Kidney (tissue), 19 donors: ENCODE results near the gene FAM72B. TPM values are rescaled to one million over a fixed set of nuclear protein-coding genes. Genes with fewer than 3 reads are reported as not detected.
"Not testable (repeated sequence)": the region's sequence is repeated elsewhere in the genome, so short reads cannot be mapped to it uniquely, and the experiment has no call there.

ENCODE experiments used
- DNase-seq, 5 donors: peaks; one replicate each; pipeline ENCODE4 v3.0.0-alpha.2; 2013 to 2020
- FAIRE-seq: peaks from 2 replicates; lab custom pipeline; 2012; peaks lifted over from hg19 to GRCh38; lab: Jason Lieb, UNC
- H3K27ac ChIP-seq, 2 donors: one replicate each; pipeline ENCODE4 v1.7.0; 2013; ENCODE audit warnings: low read depth in 2 of 2, low read length in 2 of 2, inconsistent platforms in 1 of 2
- H3K27me3 ChIP-seq: one replicate; pipeline ENCODE4 v1.7.1; 2013; ENCODE audit warnings: low read length, inconsistent platforms; ENCODE audit not compliant: control insufficient read depth, insufficient read depth
- H3K36me3 ChIP-seq, 3 donors: one replicate each; pipeline versions ENCODE4 v1.7.0 to v1.7.1; 2013; ENCODE audit warnings: low read length in 3 of 3, control low read depth in 1 of 3, inconsistent platforms in 1 of 3; ENCODE audit not compliant: insufficient read depth in 3 of 3, control insufficient read depth in 2 of 3
- H3K4me1 ChIP-seq, 3 donors: one replicate each; pipeline versions ENCODE4 v1.7.0 to v1.7.1; 2013; ENCODE audit warnings: low read length in 3 of 3, inconsistent platforms in 1 of 3, low read depth in 1 of 3; ENCODE audit not compliant: control insufficient read depth in 2 of 3, insufficient read depth in 2 of 3
- H3K4me3 ChIP-seq, 3 donors: one replicate each; pipeline versions ENCODE4 v1.7.0 to v1.8.1; 2013; ENCODE audit warnings: low read length in 3 of 3, control low read depth in 1 of 3, inconsistent platforms in 1 of 3
- H3K9ac ChIP-seq, 3 donors: one replicate each; pipeline versions ENCODE4 v1.7.0 to v1.7.1; 2013; ENCODE audit warnings: low read length in 3 of 3, control low read depth in 1 of 3, inconsistent platforms in 1 of 3
- H3K9me3 ChIP-seq, 3 donors: one replicate each; pipeline versions ENCODE4 v1.7.0 to v1.7.1; 2013; ENCODE audit warnings: low read length in 3 of 3, control low read depth in 1 of 3, inconsistent platforms in 1 of 3; ENCODE audit not compliant: control insufficient read depth in 2 of 3, insufficient read depth in 1 of 3
- intact Hi-C: fragments of 100-400 bp; cut with DNase I; formaldehyde crosslinking; loops from one replicate; pipeline ENCODE4 v1.11.1; 2022
- long read RNA-seq, 10 donors: library from polyadenylated mRNA in 1 of 10; unstranded in 1 of 10; transcript quantifications; one replicate each; pipeline ENCODE4 v2.0.0 and lab custom pipeline, GENCODE V29; 2021 to 2026
- polyA plus RNA-seq: library from polyadenylated mRNA; stranded (reverse); fragments of 350-450 nt; fragmentation: Illumina TruSeq; extraction: RNeasy Lipid Tissue Mini Kit (QIAGEN cat#74804); gene quantifications from one replicate; pipeline ENCODE4 v1.2.3, GENCODE V29; 2014; ENCODE audit warnings: low read depth, low replicate concordance; ENCODE audit not compliant: insufficient read depth
- total RNA-seq: library from RNA; stranded (reverse); fragmentation: NEBNext Ultra II Directional; extraction: Animal tissue kit (Norgen Biotek cat#: 25700); gene quantifications from one replicate; pipeline ENCODE4 v1.2.1, GENCODE V29; 2021
- donor health status: control.
- donor health status: control.
- donor health status: DM: yes; HTN: yes; CAD: no.
- donor health status: Normal renal cell carcinoma (clear cell type).

Gene FAM72B
- total RNA-seq (0.54 TPM), polyA plus RNA-seq (0.56 TPM)
- long read RNA-seq, donor 1, partial matches to known transcripts = 0 of 3 reads
- long read RNA-seq, donor 1, other reads (novel, unspliced or antisense) = 0 of 3 reads
- long read RNA-seq, donor 2, partial matches to known transcripts = 0 of 1 reads
- long read RNA-seq, donor 2, other reads (novel, unspliced or antisense) = 0 of 1 reads
- long read RNA-seq, donor 3, partial matches to known transcripts = 0 of 2 reads
- long read RNA-seq, donor 3, other reads (novel, unspliced or antisense) = 0 of 2 reads
- long read RNA-seq, donor 4, partial matches to known transcripts = 0 of 2 reads
- long read RNA-seq, donor 4, other reads (novel, unspliced or antisense) = 0 of 2 reads
- long read RNA-seq, donor 5 = 0 reads
- long read RNA-seq, donor 6 = 0 reads
- long read RNA-seq, donor 7, partial matches to known transcripts = 0 of 1 reads
- long read RNA-seq, donor 7, other reads (novel, unspliced or antisense) = 0 of 1 reads
- long read RNA-seq, donor 8 = 0 reads
- long read RNA-seq, donor 9 = 0 reads
- long read RNA-seq, donor 10 = 0 reads

DNA sequence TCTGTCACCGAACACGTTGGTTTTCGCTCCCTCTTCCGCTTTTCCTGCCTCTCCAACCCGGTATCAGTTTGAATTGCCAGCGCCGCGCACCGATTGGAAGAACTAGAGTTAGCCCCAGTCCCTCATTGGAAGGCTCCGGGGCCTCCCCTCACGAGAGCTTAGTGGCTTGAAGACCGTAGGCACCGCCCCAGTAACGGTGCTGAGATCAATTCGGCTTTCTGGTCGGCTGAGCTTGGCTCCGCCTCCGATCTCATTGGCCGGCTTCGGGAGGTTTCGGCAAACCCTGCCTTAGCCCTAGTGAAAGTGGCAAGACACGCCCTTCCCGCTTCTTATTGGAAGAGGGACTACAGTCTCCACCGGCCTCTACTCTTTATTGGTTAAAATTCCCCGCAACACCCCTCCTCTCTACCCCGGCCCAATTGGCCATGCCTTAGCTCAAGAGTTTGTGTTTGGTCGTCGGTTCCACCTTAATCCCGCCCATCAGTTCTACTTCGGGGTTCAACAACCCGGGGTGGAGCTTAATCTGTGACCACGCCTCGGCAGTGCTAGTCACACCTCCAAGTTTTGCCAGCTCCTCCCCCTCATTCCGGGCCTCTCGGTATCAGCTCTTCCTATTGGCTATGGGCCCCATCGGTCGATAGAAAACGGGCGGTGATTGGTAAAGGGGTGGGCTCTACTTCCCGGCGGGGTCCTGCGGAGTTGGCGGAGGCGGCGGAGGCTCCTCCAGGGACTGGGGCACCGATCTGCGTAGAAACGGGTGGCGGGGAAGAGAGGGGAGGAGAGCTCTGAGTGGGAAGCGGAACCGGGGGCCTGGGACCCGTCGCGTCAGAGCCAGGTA is at the start of gene FAM72B, which contains the start of gene SRGAP2C:
FAM72B (minus strand) TSS at position 51 of the 838 bp plus-strand sequence. CDS start 851 bp downstream, outside the sequence.
SRGAP2C (plus strand) TSS at position 686 of the 838 bp plus-strand sequence. CDS start 2,472 bp downstream, outside the sequence.
- H3K9ac ChIP-seq, intact Hi-C loops, H3K27me3 ChIP-seq, H3K27ac ChIP-seq, H3K9me3 ChIP-seq, H3K4me1 ChIP-seq, H3K36me3 ChIP-seq, H3K4me3 ChIP-seq: not testable (repeated sequence)
- DNase-seq = peak; percentile 96 to 98 (median 97)
- FAIRE-seq = peak; percentile 97

DNA sequence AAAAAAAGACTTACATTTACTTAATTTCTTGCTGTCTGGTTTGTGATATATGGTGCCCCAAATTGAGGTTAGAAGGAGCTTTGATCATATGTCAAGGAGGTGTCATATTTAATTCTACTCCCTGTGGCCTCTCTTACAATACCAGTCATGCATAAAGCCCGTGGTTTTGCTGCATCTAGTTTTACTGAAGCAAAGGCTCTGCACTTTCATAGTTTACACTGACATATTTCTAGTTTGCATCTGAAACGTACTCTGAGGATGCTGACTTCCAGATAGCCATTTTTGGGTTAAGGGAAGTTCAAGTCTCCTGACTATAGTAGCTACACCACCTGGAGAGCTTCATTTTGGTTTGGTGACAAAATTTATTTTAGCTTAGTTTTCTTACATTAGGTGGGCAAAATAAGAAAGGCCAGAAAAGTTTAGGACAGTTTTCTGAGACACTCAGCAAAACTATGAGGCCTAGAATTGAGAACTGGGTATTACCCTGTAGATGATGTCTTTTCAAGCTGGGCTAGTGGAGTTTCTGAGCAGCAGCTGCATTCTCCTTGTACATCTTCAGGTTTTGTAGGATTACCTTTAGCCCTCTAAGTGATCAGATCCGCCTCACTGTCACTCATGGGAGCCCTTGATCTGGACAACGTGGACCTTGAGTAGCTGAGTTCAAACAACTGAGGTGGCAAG is 48.4 kb upstream of the FAM72B start:
- H3K27ac ChIP-seq, H3K9me3 ChIP-seq, intact Hi-C loops, H3K4me3 ChIP-seq, DNase-seq, FAIRE-seq, H3K27me3 ChIP-seq, H3K36me3 ChIP-seq, H3K9ac ChIP-seq, H3K4me1 ChIP-seq: not testable (repeated sequence)

DNA sequence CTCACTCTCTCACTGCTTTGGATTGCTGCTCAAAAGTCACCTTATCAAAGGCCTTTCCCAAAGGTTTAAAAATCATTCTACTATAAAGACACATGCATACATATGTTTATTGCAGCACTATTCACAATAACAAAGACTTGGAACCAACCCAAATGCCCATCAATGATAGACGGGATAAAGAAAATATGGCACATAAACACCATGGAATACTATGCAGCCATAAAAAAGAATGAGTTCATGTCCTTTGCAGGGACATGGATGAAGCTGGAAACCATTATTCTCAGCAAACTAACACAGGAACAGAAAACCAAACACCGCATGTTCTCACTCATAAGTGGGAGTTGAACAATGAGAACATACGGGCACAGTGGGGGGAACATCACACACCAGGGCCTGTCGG is 46.5 kb upstream of the FAM72B start:
- H3K9me3 ChIP-seq, FAIRE-seq, H3K4me1 ChIP-seq, H3K27me3 ChIP-seq, H3K27ac ChIP-seq, H3K9ac ChIP-seq, H3K36me3 ChIP-seq, H3K4me3 ChIP-seq, DNase-seq, intact Hi-C loops: not testable (repeated sequence)

GRCh38 chr1:121227544-121228330 is 43.6 kb upstream of the FAM72B start:
- DNase-seq, intact Hi-C loops, H3K9ac ChIP-seq, H3K36me3 ChIP-seq, H3K27ac ChIP-seq, H3K27me3 ChIP-seq, H3K4me3 ChIP-seq, H3K4me1 ChIP-seq, H3K9me3 ChIP-seq, FAIRE-seq: not testable (repeated sequence)

- DNase-seq, H3K9ac ChIP-seq, H3K27me3 ChIP-seq, FAIRE-seq, H3K4me3 ChIP-seq, intact Hi-C loops, H3K9me3 ChIP-seq, H3K4me1 ChIP-seq, H3K36me3 ChIP-seq, H3K27ac ChIP-seq: not testable (repeated sequence)
These were observed 42.8 kb upstream of the FAM72B start for GRCh38 chr1:121226925-121227324.

GRCh38 chr1:121226295-121226904 is 42.3 kb upstream of the FAM72B start:
- H3K36me3 ChIP-seq, H3K4me3 ChIP-seq, FAIRE-seq, H3K9ac ChIP-seq, H3K27ac ChIP-seq, H3K27me3 ChIP-seq, intact Hi-C loops, H3K9me3 ChIP-seq, DNase-seq, H3K4me1 ChIP-seq: not testable (repeated sequence)

GRCh38 chr1:121224714-121225113 is 40.6 kb upstream of the FAM72B start:
- FAIRE-seq, intact Hi-C loops, H3K27ac ChIP-seq, H3K9ac ChIP-seq, H3K9me3 ChIP-seq, DNase-seq, H3K27me3 ChIP-seq, H3K4me3 ChIP-seq, H3K4me1 ChIP-seq, H3K36me3 ChIP-seq: not testable (repeated sequence)
